ENCODE results near the gene LBH. TPM values are rescaled to one million over a fixed set of nuclear protein-coding genes. Genes with fewer than 3 reads are reported as not detected.

Gene LBH
- total RNA-seq, 1 donor from 2014 or later = 56.4 TPM

- peak; percentile 65 for DNase-seq
These were observed 13.5 kb upstream of the LBH start for GRCh38 chr2:30217644-30218337.

GRCh38 chr2:30218338-30218713 lies 13.0 kb upstream of the LBH start:
- DNase-seq = no peak

- no peak for DNase-seq
These were observed 12.5 kb upstream of the LBH start for GRCh38 chr2:30218814-30219213.

- DNase-seq = peak; percentile 54
These were observed 11.2 kb upstream of the LBH start for GRCh38 chr2:30219886-30220875.

GRCh38 chr2:30221531-30221930 lies 9.8 kb upstream of the LBH start:
- DNase-seq = no peak

GRCh38 chr2:30222031-30222430 lies 9.3 kb upstream of the LBH start:
- DNase-seq = no peak

- DNase-seq = no peak
These were observed 8.5 kb upstream of the LBH start for GRCh38 chr2:30222636-30223360.

GRCh38 chr2:30223413-30223874 lies 7.9 kb upstream of the LBH start:
- DNase-seq = no peak

- no peak for DNase-seq
These were observed 7.2 kb upstream of the LBH start for GRCh38 chr2:30224151-30224550.

- DNase-seq = peak; percentile 85
These were observed 6.1 kb upstream of the LBH start for GRCh38 chr2:30225131-30225762.

GRCh38 chr2:30226144-30227032 lies 4.9 kb upstream of the LBH start:
- DNase-seq = no peak

GRCh38 chr2:30229596-30229995 lies 1.7 kb upstream of the LBH start:
- no peak for DNase-seq

GRCh38 chr2:30230497-30231211 lies 680 bp upstream of the LBH start:
- DNase-seq = peak; percentile 76

GRCh38 chr2:30231996-30232800 lies 864 bp downstream of the LBH start:
- peak; percentile 86 for DNase-seq

GRCh38 chr2:30232801-30233130 lies 1.4 kb downstream of the LBH start:
- no peak for DNase-seq

- peak; percentile 86 for DNase-seq
These were observed 2.1 kb downstream of the LBH start for GRCh38 chr2:30233271-30234009.

- DNase-seq = peak; percentile 68
These were observed 3.0 kb downstream of the LBH start for GRCh38 chr2:30234180-30234971.

All from tongue (tissue), 2 donors.